AG04449 (cell line): Measurements from ENCODE around the gene HMGN5.

Experiments
- CTCF ChIA-PET: fragments of 350-600 bp; formaldehyde crosslinking; extraction: SDS; loops from one replicate; lab custom pipeline; 2021; ENCODE audit warnings: antibody characterized with exemption; lab: Yijun Ruan, JAX
- POLR2A ChIA-PET: fragments of 400-600, 350-600 bp; formaldehyde crosslinking; extraction: SDS; loops from one replicate; lab custom pipeline; 2020; ENCODE audit warnings: antibody characterized with exemption, inconsistent platforms; lab: Yijun Ruan, JAX
- DNase-seq: peaks from one replicate; pipeline ENCODE4 v3.0.0-alpha.2; 2010; ENCODE audit warnings: low read depth, low spot score
- H3K4me3 ChIP-seq: 2 replicates; pipeline ENCODE4 v1.5.1; 2011; ENCODE audit warnings: low read depth, mild to moderate bottlenecking, control low read depth, low read length
- TF ChIP-seq, protein P1 (sequence below): IDR thresholded peaks from one replicate; pipeline ENCODE4 v1.5.1; 2011; ENCODE audit warnings: mild to moderate bottlenecking, moderate library complexity, low read length, control low read depth, inconsistent platforms; ENCODE audit not compliant: insufficient read depth; ENCODE audit errors: missing control alignments

The HMGN5 gene

DNA sequence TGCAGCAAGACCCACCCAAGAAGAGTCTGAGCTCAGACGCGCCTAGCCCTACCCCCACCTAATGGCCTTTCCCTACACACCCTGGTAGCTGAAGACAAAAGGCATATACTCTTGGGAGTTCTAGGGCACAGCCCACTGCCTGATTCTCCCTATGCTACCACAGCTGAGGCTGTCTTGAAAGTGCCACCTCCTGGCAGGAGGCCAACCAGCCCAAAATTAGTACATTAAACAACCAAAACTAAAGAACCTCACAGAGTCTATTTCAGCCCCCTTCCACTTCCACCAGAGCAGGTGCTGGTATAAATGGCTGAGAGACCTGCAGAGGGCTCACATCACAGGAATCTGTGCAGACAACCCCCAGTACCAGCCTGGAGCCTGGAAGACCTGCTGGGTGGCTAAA lies 119.1 kb downstream of the HMGN5 start:
- POLR2A ChIA-PET = no interaction called here
- no peak for DNase-seq
- CTCF ChIA-PET = no interaction called here
- H3K4me3 ChIP-seq = no peak overlapping the region
- TF ChIP-seq, protein P1, sequence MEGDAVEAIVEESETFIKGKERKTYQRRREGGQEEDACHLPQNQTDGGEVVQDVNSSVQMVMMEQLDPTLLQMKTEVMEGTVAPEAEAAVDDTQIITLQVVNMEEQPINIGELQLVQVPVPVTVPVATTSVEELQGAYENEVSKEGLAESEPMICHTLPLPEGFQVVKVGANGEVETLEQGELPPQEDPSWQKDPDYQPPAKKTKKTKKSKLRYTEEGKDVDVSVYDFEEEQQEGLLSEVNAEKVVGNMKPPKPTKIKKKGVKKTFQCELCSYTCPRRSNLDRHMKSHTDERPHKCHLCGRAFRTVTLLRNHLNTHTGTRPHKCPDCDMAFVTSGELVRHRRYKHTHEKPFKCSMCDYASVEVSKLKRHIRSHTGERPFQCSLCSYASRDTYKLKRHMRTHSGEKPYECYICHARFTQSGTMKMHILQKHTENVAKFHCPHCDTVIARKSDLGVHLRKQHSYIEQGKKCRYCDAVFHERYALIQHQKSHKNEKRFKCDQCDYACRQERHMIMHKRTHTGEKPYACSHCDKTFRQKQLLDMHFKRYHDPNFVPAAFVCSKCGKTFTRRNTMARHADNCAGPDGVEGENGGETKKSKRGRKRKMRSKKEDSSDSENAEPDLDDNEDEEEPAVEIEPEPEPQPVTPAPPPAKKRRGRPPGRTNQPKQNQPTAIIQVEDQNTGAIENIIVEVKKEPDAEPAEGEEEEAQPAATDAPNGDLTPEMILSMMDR = no peak
